HG02981 (cell line): ENCODE measurements around the gene TPRN.

Experiments used
- ATAC-seq: cut with Tn5 transposase; IDR thresholded peaks from one replicate; pipeline ENCODE4 v1.9.1; 2021; ENCODE audit warnings: mild to moderate bottlenecking, moderate library complexity; ENCODE audit not compliant: unreplicated experiment

The TPRN gene

GRCh38 chr9:137162505-137163364, 37.8 kb downstream of the TPRN start:
- ATAC-seq, result no peak

DNA sequence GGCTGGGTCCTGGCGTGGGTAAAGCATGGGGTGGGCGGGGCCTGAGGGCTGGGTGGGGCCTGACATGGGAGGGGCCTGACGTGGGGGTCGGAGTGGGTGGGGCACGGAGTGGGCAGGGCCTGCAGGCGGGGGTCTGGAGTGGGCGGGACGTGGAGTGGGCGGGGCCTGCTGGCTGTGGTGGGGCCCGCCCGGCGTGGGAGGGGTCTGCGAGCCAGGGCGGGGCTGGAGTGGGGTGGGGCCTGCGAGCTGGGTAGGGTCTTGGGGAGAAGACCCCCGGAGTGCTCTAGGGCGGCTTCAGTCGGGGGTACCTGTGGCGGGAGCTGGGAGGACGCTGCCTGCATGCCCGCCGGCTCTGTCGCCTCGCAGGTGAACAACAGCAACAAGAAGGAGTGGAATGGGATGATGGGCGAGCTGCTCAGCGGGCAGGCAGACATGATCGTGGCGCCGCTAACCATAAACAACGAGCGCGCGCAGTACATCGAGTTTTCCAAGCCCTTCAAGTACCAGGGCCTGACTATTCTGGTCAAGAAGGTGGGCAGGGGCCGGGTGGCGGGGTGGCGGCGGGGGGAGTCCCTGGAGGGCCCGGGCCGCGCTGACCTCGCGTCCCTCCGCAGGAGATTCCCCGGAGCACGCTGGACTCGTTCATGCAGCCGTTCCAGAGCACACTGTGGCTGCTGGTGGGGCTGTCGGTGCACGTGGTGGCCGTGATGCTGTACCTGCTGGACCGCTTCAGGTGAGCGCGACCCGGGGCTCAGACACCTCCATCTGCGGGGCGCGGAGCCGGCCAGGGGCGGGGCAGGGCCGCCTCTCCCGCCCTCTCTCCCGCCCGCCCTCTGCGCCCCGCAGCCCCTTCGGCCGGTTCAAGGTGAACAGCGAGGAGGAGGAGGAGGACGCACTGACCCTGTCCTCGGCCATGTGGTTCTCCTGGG, 38.7 kb downstream of the TPRN start:
- ATAC-seq, result no peak

- no peak for ATAC-seq
Observed at GRCh38 chr9:137160716-137161557, 39.6 kb downstream of the TPRN start.

- no peak for ATAC-seq
Observed at GRCh38 chr9:137160054-137160425, 40.5 kb downstream of the TPRN start.

DNA sequence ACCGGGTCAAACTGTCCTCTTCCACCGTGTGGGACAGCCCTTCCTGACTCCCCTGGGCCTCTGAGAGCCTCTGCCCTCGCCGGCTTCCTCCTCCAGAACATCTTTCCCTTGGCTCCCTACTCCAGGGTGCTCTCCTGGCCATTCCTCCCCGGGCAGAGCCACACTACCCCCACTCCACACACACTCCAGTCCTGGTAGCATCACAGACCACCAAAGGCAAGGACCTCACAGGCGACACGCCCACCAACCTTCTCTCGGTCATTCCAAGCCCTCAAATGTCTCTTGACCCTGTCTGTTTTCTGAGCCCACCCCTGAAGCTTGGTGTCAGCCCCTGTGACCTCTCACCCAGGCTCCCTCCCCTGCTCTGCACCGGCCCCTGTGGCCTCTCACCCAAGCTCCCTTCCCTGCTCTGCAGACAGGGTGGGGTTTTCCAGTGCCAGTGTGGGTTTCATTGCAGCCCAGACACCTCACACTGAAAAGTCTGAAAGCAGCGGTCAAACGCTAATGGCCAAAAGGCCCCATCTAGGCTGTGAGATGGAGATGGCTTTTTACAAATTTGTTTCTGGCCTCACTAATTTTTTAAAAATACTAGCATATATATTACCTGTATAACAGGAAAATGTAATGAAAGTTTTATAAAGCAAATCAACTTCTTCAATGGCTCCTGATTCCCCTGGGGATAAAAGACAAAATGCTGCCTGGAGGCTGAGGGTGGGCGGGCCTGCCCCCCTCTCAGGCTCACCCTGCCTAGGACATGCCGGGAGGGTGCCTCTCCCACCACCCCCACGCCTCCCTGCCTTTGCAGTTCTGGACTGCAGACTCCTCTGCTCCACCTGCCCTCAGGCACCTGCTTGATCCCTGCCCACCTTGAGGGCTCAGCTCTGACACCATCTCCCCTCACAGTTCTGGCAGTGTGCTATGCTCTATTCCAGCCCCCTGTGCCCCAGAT, 41.2 kb downstream of the TPRN start:
- no peak for ATAC-seq

DNA sequence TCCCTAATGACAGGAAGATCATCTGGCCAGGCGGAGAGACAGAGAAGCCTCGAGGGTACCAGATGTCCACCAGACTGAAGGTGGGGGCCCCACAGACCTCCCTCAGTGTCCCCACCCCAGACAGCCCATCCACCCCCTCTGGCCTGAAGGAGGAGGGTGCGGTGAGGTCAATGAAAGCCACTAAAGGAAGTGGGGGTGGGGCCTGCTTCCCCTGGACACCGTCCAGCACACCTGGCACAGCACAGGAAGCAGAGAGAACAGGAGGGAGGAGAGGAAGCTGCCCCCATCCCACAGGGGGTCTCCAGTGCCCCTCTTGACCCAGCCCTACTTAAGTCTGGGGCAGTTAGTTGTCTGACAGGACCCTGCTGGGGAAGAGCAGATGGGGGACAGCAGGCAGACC, 41.9 kb downstream of the TPRN start:
- ATAC-seq, result no peak

- no peak for ATAC-seq
Observed at GRCh38 chr9:137157618-137158415, 42.7 kb downstream of the TPRN start.

DNA sequence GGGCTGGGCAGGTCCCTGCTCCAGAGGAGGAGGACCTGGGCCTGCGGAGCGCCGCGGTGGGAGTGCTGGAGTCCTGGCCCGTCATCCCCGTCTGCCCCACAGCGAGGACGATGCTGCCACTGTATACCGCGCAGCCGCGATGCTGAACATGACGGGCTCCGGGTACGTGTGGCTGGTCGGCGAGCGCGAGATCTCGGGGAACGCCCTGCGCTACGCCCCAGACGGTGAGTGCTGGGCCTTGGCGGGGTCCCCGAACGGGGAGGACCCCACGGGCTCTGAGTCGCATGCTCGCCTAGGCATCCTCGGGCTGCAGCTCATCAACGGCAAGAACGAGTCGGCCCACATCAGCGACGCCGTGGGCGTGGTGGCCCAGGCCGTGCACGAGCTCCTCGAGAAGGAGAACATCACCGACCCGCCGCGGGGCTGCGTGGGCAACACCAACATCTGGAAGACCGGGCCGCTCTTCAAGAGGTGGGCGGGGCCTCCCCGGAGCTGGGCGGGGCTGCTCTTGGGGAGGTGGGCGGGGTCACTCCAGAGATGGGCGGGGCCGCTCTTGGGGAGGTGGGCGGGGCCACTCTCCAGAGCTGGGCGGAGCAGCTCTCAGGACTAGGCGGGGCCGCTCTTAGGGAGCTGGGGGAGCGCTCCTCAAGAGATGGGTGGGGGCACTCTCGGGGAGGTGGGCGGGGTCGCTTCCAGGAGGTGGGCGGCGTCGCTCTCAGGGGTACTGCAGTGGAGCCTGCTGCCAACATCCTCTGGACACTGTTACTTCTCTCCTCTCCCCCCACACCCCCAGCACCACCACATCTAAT, 43.8 kb downstream of the TPRN start:
- no peak for ATAC-seq

- no peak for ATAC-seq
Observed at GRCh38 chr9:137152844-137153405, 47.6 kb downstream of the TPRN start.

DNA sequence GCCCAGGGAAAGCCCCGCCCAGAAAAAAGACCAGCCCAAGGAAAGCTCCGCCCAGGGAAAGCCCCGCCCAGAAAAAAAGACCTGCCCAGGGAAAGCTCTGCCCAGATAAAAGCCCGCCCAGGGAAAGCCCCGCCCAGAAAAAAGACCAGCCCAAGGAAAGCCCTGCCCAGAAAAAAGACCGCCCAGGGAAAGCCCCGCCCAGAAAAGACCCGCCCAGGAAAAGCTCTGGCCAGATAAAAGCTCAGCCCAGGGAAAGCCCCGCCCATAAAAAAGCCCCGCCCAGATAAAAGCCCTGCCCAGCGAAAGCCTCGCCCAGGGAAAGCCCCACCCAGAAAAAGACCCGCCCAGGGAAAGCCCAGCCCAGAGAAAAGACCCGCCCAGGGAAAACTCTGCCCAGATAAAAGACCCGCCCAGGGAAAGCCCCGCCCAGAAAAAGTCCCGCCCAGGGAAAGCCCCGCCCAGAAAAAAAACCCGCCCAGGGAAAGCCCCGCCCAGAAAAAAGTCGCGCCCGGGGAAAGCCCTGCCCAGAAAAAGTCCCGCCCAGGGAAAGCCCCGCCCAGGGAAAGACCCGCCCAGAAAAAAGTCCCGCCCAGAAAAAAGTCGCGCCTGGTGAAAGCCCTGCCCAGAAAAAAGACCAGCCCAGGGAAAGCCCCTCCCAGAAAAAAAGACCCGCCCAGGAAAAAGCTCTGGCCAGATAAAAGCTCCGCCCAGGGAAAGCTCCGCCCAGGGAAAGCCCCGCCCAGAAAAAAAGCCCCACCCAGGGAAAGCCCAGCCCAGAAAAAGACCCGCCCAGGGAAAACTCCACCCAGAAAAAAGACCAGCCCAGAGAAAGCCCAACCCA, 49.7 kb downstream of the TPRN start:
- peak; percentile 49 for ATAC-seq

DNA sequence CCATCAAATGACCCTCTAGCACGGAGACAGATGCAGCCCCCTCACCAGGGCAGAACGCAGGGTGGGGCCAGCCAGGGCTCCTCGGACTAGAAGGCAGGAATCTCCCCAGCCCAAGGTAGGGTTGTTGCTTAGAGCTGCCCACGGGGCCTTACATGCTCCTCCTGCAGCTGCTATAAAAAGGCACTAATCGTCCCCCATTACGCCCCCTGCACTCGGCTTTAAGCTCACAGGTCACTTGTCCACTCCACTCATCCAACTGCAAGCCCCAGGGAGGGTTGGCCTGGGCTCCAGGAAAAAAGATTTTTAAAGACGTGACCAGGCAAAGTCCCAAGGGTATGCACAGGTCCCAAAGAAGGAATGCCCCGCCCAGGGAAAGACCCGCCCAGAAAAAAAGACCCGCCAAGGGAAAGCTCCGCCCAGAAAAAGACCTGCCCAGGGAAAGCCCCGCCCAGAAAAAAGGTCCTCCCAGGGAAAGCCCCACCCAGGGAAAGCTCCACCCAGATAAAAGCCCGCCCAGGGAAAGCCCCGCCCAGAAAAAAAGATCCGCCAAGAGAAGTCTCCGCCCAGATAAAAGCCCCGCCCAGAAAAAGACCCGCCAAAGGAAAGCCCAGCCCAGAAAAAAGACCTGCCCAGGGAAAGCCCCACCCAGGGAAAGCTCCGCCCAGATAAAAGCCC, 50.5 kb downstream of the TPRN start:
- peak; percentile 31 for ATAC-seq

DNA sequence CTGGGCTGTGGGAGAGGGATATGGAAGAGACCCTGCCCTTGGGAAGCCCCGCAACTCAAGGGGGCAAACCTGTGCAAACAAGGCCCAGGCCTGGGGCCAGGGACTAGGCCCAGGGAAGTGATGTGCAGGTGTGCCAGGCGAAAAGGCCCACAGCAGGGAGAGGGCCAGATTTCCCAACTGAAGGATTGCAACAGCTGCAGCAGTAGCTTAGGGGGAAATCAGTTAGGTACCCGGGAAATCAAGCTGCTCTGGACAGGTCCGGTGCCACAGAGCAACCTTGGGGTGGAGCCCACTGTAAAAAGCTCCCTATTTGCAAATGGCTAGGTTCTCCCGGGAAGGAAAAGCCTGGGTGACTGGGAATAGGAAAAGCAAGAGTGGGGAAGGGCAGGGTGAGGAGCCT, 51.2 kb downstream of the TPRN start:
- ATAC-seq, result no peak

- no peak for ATAC-seq
Observed at GRCh38 chr9:137148661-137149060, 51.9 kb downstream of the TPRN start.

DNA sequence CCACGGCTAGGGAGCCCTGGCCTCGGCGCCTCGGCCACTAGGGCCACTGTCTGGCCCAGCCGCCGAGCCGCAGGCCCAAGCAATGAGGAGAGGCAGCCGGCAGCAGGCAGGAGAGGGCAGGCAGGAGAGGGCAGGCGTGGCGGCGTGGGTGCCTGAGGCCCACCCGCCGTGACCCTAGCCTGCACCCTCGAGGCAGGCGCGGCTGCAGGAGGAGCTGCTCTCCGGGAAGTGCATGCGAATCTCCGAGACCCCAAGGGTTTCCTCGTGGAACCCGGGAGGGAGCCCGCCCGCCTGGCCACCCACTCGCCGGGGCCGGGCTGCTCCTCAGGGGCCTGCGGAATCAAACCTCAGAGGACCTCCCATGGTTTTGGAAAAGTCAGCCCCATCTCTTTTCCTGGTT, 52.3 kb downstream of the TPRN start:
- ATAC-seq, result no peak

DNA sequence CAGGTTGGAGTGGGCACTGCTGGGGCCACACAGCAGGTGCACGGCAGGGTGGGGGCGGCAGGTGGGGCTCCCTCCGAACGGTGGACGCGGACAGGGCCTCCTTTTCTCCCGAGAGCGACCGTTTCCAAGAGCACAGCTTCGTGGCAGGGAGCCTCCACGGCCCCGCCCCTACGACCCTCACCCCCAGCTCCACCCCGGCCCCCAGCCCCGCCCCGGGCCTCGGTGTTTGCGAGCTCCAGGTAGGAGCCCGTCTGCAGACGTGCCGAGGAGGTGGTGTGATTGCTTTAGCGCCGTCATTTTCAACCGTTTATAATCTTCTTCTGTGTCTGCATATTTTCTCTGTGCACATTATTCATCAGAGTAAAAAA, 52.8 kb downstream of the TPRN start:
- ATAC-seq, result no peak

- ATAC-seq, result no peak
Observed at GRCh38 chr9:137147091-137147792, 53.3 kb downstream of the TPRN start.
